SH-SY5Y (cell line): ENCODE data around the gene IKZF2.

Experiments
- GATA2 ChIP-seq: IDR thresholded peaks from 2 replicates; pipeline ENCODE4 v1.6.1; 2011; ENCODE audit warnings: mild to moderate bottlenecking, low read depth, low read length
- GATA3 ChIP-seq: IDR thresholded peaks from 2 replicates; pipeline ENCODE4 v1.6.1; 2011; ENCODE audit warnings: low read depth, mild to moderate bottlenecking, low read length, moderate library complexity

DNA sequence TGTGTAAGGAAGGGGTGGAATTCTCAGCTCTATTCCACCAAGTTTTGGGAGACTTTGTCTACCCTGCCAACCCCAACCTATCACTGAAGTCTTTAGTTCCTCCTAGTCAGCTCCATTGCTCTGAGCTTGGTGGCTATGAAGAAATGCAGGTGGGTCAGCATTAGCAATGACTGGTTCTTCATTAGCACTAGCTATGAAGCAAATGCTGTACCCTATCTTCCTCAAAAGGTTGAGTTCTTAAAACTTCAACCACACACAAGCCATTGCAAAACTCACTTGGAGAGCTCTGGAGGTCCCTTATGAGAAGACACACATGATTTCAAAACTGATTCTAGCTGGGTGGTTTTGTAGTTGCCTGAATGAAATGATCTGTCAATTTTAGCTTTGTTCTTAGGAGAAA lies 193.8 kb downstream of the IKZF2 start:
- TF ChIP-seq GATA2 = no peak
- no peak for TF ChIP-seq GATA3
